MM.1S (cell line): ENCODE measurements around the gene SCD.

ENCODE experiments used
- CTCF ChIP-seq: fragments of 300-600 bp; sonication (generic); IDR thresholded peaks from 2 replicates; pipeline ENCODE4 v1.5.1; 2016; ENCODE audit warnings: antibody characterized with exemption, low read length, mixed read lengths
- EZH2 ChIP-seq: fragments of 300-600 bp; sonication (generic); optimal IDR thresholded peaks from 2 replicates; pipeline ENCODE3; 2017; ENCODE audit warnings: low read depth, mild to moderate bottlenecking, antibody characterized with exemption, low read length, mixed read lengths

GRCh38 chr10:100362570-100363496 is 15.8 kb downstream of the SCD start:
- TF ChIP-seq CTCF (no peak), EZH2 (no peak)
